HG02970 (cell line): ENCODE results near the gene SVBP.
"Not testable (repeated sequence)": the region's sequence is repeated elsewhere in the genome, so short reads cannot be mapped to it uniquely, and the experiment has no call there.

Experiments
- ATAC-seq: cut with Tn5 transposase; IDR thresholded peaks from one replicate; pipeline ENCODE4 v1.9.1; 2021; ENCODE audit warnings: mild to moderate bottlenecking, moderate library complexity, moderate number of reproducible peaks; ENCODE audit not compliant: unreplicated experiment, low FRiP score

SVBP gene

GRCh38 chr1:42816585-42817439 is at the start of gene SVBP, which contains the start of gene ERMAP:
TSS of gene SVBP (minus strand) at chr1:42817397. CDS start at chr1:42816544, 853 bp downstream.
TSS of gene ERMAP (plus strand) at chr1:42817122. CDS start at chr1:42830449, 13,327 bp downstream.
- ATAC-seq, result peak; percentile 84

- ATAC-seq, result no peak
Observed at GRCh38 chr1:42866549-42866948, 49.4 kb upstream of the SVBP start.

GRCh38 chr1:42861014-42861399 is 43.8 kb upstream of the SVBP start:
- ATAC-seq, result no peak

GRCh38 chr1:42860339-42861013 is 43.3 kb upstream of the SVBP start:
- ATAC-seq, result no peak

GRCh38 chr1:42859366-42859765 is 42.2 kb upstream of the SVBP start:
- not testable (repeated sequence) for ATAC-seq

GRCh38 chr1:42856554-42856953 is 39.4 kb upstream of the SVBP start:
- ATAC-seq, result not testable (repeated sequence)

GRCh38 chr1:42853116-42853884 is 36.1 kb upstream of the SVBP start:
- ATAC-seq, result no peak

- ATAC-seq, result no peak
Observed at GRCh38 chr1:42852608-42852980, 35.4 kb upstream of the SVBP start.

- ATAC-seq, result no peak
Observed at GRCh38 chr1:42851960-42852607, 34.9 kb upstream of the SVBP start.

- no peak for ATAC-seq
Observed at GRCh38 chr1:42851420-42851819, 34.2 kb upstream of the SVBP start.

GRCh38 chr1:42849944-42850343 is 32.7 kb upstream of the SVBP start:
- no peak for ATAC-seq

- ATAC-seq, result no peak
Observed at GRCh38 chr1:42848823-42849537, 31.8 kb upstream of the SVBP start.

- no peak for ATAC-seq
Observed at GRCh38 chr1:42847721-42848460, 30.7 kb upstream of the SVBP start.

- no peak for ATAC-seq
Observed at GRCh38 chr1:42847111-42847595, 30.0 kb upstream of the SVBP start.

GRCh38 chr1:42846257-42847110 is 29.3 kb upstream of the SVBP start, which contains the start of gene ZNF691:
TSS of gene ZNF691 (plus strand) at chr1:42846613. CDS start at chr1:42849659, 3,046 bp downstream.
- ATAC-seq, result peak; percentile 92

- no peak for ATAC-seq
Observed at GRCh38 chr1:42845866-42846256, 28.7 kb upstream of the SVBP start.

GRCh38 chr1:42845193-42845592 is 28.0 kb upstream of the SVBP start:
- ATAC-seq, result no peak

- no peak for ATAC-seq
Observed at GRCh38 chr1:42844592-42845140, 27.5 kb upstream of the SVBP start.
